ENCODE measurements around the gene SPHK2.

GRCh38 chr19:48596679-48597465 is 22.4 kb upstream of the SPHK2 start:
- TF ChIP-seq POLR2A (IDR thresholded peaks at IDR 0.05) (no peak), CTCF (IDR thresholded peaks at IDR 0.05 in 4 of 5, conservative IDR thresholded peaks at IDR 0.05 in 1 of 5) (no peak)
